GM13977 (cell line): Measurements from ENCODE around the gene SLC40A1.

Experiments
- DNase-seq: peaks from one replicate; pipeline ENCODE4 v3.0.0; 2012; ENCODE audit warnings: low spot score
- in situ Hi-C: fragments of 300-500 bp; cut with MboI; formaldehyde crosslinking; loops from one replicate; pipeline ENCODE4 v1.12.0; 2022; ENCODE audit warnings: low sequenced_read_pairs, low pct_unique_long_range_greater_than_20kb, mixed read lengths, inconsistent platforms; ENCODE audit not compliant: unreplicated experiment
- TF ChIP-seq, protein P1 (sequence below): IDR thresholded peaks from 2 replicates; pipeline ENCODE4 v1.5.1; 2012; ENCODE audit warnings: mild to moderate bottlenecking, control low read depth; ENCODE audit not compliant: insufficient read depth; ENCODE audit errors: extremely low read depth, missing control alignments

SLC40A1 gene

DNA sequence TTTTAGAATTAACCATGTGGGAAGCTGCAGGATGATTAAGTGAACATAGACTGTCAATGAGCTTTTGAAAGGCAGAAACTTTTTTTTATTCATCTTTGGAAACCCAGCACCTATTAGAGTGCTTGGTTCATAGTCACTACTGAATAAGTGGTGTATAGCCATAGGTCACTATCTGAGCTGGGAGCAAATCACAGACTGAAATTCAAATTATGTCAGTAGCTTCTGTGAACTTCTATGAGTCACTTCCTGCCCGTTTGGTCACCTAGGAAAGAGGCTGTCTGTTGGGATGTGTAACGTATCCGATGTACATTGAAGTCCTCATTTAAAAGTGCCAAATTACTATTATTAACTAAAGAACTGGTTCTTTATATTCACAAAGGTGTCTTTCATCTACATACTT lies 20.5 kb upstream of the SLC40A1 start:
- TF ChIP-seq, protein P1, sequence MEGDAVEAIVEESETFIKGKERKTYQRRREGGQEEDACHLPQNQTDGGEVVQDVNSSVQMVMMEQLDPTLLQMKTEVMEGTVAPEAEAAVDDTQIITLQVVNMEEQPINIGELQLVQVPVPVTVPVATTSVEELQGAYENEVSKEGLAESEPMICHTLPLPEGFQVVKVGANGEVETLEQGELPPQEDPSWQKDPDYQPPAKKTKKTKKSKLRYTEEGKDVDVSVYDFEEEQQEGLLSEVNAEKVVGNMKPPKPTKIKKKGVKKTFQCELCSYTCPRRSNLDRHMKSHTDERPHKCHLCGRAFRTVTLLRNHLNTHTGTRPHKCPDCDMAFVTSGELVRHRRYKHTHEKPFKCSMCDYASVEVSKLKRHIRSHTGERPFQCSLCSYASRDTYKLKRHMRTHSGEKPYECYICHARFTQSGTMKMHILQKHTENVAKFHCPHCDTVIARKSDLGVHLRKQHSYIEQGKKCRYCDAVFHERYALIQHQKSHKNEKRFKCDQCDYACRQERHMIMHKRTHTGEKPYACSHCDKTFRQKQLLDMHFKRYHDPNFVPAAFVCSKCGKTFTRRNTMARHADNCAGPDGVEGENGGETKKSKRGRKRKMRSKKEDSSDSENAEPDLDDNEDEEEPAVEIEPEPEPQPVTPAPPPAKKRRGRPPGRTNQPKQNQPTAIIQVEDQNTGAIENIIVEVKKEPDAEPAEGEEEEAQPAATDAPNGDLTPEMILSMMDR: no peak
- in situ Hi-C loops: no loop called here
- no peak for DNase-seq

DNA sequence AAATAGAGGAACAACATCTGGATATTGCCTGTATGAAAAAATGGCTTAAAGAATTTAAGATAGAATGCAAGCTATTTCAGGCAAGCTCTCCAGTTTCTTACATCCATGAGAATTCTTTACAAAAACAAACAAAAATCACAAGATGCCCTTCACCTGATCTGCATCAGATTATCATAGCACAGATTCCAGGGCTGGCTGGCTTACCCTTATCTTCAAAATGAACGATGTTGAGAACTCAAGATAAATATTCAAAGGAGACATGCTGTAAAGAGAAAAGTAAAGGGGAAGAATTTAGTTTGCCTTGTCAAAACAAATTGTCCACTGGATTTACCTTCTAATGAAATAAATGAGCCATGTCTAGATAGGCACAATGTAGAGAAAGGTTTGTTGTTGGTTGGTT lies 18.7 kb upstream of the SLC40A1 start:
- no peak for DNase-seq
- in situ Hi-C loops: no loop called here
- TF ChIP-seq, protein P1: no peak

DNA sequence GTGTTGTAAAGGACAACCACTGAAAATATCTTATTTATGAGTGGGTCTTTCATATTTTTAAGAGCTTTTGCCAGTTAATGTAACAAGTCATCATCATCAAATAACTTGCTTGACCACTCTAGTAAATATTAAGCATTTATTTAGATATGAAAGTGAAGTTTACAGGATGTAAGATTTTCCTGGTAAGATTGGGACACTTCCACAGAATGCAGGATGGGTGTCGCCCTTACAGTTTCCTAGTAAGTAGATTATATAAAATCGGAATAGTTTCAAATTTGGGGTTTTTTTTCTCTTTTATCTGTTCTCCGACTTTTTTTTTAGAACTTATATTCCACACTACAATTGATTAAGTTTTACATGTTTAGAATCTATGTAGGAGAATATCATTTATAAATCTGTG lies 14.8 kb upstream of the SLC40A1 start:
- in situ Hi-C loops: no loop called here
- TF ChIP-seq, protein P1: no peak
- DNase-seq: no peak

DNA sequence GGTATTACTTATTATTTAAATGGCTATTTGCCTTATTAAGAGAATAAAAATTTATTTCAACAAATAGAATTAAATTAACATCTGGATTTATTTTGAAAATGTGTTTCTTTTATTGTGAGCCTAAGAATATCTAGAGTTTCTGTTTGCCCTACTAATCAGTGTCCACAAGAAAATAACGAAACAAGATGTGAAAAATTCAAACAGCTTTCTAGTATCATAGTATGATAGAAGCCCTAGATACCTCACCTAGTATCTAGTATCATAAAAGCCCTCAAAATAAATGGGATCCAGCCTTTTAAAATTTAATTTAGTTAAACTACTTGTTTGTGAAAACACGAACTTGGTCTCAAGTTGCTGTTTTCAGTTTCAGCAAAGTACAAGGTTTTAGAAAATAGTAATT lies 13.7 kb upstream of the SLC40A1 start:
- in situ Hi-C loops: no loop called here
- TF ChIP-seq, protein P1: no peak
- DNase-seq: no peak

DNA sequence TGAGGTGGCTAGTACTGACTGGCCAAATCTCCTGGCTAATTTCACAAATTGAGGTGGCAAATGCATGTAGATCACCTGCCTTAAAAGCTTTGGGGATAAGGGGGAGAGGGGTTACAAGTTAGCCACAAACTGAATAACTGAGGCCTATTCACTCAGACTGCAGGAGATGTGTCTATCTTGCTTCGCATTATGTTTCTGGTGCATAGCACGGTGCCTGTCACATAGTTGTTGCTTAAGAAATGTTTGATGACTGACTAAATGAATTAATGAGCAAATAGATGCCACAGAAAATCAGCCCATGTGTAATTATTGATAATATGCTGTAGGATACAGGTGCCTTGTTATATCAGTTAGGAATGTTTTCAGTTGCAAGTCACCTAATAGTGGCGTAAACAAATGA lies 12.5 kb upstream of the SLC40A1 start:
- TF ChIP-seq, protein P1: no peak
- DNase-seq: no peak
- in situ Hi-C loops: no loop called here

DNA sequence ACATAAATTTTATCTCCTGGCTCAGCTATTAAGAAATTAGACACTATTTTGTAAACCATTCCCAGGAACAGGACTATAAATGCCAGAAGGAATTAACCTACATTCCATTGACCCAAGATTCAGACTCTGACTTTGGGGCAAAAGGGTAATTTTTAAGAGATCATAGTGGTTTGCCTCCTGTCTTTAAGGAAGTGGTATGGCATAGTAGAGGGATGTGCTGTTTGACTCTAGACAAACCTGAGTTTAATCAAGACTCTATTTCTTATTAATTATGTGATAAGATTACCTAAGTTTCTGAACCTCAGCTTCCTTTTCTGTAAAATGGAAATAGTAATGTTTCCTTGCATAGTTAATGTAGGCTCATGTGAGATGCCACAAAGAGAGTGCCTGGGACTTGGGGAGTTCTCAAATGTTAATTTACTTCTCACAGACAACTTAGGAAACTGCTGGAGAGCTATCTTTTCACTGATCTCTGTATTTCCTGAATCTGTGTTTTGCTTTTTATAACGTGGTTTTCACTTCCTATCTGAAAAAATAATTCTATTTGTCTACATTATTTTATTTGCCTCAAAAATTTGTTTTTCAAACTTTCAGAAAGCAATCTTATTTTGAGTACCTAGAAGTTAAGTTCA lies 11.9 kb upstream of the SLC40A1 start:
- TF ChIP-seq, protein P1: no peak
- DNase-seq: no peak
- in situ Hi-C loops: no loop called here
